ENCODE data around the gene KAT6B. TPM values are rescaled to one million over a fixed set of nuclear protein-coding genes. Genes with fewer than 3 reads are reported as not detected.

The KAT6B gene
- total RNA-seq, 2 experiments from 2014 or later = 22.2 to 23.4 TPM

DNA sequence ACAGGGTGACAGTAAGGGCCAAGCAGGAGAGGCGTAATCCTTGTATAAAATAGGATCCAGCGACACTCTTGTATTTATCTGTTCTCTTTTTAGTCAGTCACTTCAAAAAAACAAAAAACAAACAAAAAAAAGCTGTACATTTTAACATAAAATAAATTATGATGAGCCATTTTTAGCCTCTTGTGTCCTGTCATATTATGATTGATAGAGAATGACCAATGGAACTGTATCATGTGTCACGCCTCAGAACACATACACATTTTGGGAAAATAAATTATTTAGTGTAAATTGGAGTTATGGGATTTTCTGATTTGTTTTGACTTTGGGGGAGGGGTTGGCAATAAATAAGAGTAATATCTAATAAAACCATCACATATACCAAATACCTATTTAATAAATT lies 205.7 kb downstream of the KAT6B start:
- DNase-seq = no peak
- no peak overlapping the region for H3K27ac Mint-ChIP-seq
- peaks cover 4% of the 10 kb centered on the region for H3K9me3 Mint-ChIP-seq
- H3K4me3 Mint-ChIP-seq = no peak overlapping the region
- no peaks in the 10 kb centered on the region for H3K27me3 Mint-ChIP-seq
- H3K36me3 Mint-ChIP-seq = peaks cover 27% of the 10 kb centered on the region
- peaks cover 41% of the 10 kb centered on the region for H3K4me1 Mint-ChIP-seq

DNA sequence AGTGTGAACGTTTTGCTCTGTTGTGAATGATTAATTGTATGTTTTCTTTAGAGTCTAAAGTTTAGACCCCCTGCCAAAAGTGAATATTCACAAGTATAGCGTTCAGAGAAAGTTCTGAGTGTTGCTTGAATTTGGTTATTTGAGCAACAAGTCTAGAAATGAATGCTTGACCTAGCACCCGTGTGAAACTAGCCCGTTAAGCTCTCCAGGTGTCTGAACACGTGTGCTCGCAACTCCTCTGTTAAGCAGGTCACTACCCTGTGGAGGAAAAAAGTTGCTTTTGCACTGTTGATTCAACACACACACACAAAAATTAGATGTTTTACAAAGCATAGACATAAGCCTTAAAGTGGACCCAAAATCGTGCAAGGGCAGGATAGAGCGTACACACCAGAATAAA lies 206.4 kb downstream of the KAT6B start:
- DNase-seq = no peak
- Mint-ChIP-seq H3K27me3 (no peaks in the 10 kb centered on the region), H3K27ac (no peak overlapping the region), H3K4me3 (no peak overlapping the region), H3K36me3 (peaks cover 27% of the 10 kb centered on the region), H3K9me3 (peaks cover 4% of the 10 kb centered on the region), H3K4me1 (peaks cover 44% of the 10 kb centered on the region)

DNA sequence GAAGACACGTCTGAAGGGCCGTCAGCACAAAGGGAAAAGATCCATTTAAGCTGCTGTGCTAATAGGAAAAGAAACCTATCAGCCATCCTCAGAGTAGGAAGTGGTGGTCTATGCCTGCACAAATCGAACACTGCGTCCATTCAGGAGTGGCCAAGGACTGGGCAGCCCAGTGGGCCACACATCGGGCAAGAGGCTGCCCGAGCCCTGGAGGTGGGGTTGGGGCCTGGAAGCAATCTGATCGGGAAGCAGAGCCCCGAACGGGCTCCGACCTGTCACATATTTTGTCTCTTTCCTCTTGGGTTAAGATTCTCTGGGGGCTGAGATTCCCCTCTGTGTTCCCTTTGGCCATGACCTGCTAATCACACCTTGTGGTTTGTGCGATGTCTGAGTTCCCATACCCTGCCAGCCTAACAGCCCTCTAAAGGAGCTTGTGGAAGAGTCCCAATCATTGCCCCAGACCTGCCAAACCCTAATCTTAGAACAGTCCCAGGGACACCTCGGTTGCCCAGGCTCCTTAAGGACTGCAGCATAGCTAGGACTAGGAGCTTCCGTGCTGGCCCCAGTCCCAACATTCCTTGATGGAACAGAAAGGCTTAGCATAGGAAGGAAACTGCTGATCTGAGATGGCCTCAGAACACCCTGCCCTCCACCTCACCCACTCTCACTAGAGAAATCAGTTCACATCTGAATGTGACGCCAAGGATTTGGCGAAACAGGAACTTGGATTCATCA lies 207.2 kb downstream of the KAT6B start:
- peaks cover 4% of the 10 kb centered on the region for H3K9me3 Mint-ChIP-seq
- DNase-seq = no peak
- H3K27me3 Mint-ChIP-seq = no peaks in the 10 kb centered on the region
- peaks cover 48% of the 10 kb centered on the region for H3K4me1 Mint-ChIP-seq
- peaks cover 24% of the 10 kb centered on the region for H3K36me3 Mint-ChIP-seq
- no peak overlapping the region for H3K4me3 Mint-ChIP-seq
- H3K27ac Mint-ChIP-seq = peak overlapping the region; percentile 79

DNA sequence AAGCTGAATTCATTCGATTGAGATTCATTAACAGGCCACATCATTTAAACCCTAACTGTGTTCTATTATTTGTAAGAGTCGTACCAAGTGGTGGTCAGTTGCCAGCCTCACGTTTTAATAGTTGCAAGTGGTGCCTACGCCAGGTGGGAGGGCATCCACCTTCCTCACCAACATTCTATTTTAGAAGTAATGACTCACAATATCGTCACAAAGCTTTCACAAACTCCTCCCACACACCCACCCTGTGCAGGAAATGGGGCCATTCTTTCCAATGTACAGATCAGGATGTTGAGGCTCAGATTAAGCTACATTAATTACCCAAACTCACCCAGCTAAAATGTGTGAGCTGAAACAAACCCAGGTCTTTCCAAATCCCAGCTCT lies 207.7 kb downstream of the KAT6B start:
- Mint-ChIP-seq H3K27me3 (no peaks in the 10 kb centered on the region), H3K27ac (peak overlapping the region; percentile 79), H3K36me3 (peaks cover 20% of the 10 kb centered on the region), H3K4me3 (no peak overlapping the region), H3K9me3 (peaks cover 4% of the 10 kb centered on the region), H3K4me1 (peaks cover 51% of the 10 kb centered on the region)
- DNase-seq = peak; percentile 51

DNA sequence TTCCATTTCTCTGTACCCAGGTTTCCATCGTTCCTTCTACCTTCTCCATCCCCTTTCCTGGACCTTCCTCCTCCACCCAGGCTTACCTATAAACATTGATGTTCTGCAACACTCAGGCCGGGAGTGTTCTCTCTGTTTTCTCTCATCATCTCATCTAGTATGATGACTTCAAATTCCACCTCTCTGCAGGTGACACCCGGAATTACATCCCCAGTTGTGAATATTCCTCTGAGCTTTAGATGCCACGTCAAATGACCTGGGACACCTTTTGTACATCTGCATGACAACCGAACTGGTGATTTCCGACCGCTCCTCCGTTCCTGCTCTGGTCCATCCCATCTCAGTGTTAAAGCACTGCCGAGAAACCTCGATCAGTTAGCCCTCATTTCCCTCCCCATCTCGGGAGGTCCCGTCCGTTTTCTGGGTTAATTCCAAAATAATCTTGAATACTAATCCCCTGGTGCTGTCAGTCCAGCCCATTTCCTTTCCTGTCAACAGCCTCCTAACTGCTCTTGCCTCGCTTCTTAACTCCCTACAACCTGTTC lies 208.4 kb downstream of the KAT6B start:
- peaks cover 51% of the 10 kb centered on the region for H3K4me1 Mint-ChIP-seq

DNA sequence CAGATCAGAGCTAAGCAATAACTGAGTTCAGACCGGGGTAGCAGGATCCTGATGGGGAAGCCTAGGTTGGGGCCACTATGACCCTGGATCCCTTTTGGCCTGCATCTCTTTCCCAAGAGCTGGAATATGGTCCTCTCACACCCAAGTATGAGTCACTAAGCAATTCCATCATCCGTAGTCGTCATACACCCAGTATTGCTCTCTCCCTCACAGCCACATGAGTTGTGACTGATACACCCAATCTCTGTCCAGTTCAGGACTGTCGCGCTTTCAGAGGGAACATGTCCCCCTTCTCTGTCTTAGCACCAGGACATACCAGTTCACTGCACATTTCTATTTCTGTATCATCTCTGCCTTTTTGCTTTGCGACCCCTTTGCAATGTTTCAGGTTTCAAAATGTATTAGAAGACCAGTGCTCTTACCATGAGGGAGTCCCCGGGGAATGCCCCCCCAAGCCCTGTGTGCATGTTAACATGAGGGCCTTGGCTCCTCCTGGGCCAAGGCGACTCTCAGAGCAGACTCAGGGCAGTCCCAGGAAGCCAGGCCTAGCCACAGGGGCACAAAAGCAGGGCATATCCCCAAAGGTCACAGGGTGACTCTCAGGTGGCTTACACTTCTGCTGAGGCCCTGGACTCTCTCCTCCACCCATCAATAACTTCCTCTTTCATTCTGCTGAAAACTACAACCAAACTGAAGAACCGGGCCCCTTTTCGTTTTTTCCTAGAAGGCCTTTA lies 209.7 kb downstream of the KAT6B start:
- peak; percentile 54 for DNase-seq
- Mint-ChIP-seq H3K9me3 (peaks cover 4% of the 10 kb centered on the region), H3K36me3 (peaks cover 12% of the 10 kb centered on the region), H3K4me1 (peaks cover 51% of the 10 kb centered on the region), H3K27ac (peak overlapping the region; percentile 82), H3K4me3 (peak overlapping the region; percentile 6), H3K27me3 (no peaks in the 10 kb centered on the region)

More for the DNA sequence above, 208.4 kb downstream of the KAT6B start:
- Mint-ChIP-seq H3K27ac (peak overlapping the region; percentile 79), H3K36me3 (peaks cover 15% of the 10 kb centered on the region), H3K9me3 (peaks cover 4% of the 10 kb centered on the region), H3K27me3 (no peaks in the 10 kb centered on the region), H3K4me3 (peak overlapping the region; percentile 2)
- DNase-seq = no peak

DNA sequence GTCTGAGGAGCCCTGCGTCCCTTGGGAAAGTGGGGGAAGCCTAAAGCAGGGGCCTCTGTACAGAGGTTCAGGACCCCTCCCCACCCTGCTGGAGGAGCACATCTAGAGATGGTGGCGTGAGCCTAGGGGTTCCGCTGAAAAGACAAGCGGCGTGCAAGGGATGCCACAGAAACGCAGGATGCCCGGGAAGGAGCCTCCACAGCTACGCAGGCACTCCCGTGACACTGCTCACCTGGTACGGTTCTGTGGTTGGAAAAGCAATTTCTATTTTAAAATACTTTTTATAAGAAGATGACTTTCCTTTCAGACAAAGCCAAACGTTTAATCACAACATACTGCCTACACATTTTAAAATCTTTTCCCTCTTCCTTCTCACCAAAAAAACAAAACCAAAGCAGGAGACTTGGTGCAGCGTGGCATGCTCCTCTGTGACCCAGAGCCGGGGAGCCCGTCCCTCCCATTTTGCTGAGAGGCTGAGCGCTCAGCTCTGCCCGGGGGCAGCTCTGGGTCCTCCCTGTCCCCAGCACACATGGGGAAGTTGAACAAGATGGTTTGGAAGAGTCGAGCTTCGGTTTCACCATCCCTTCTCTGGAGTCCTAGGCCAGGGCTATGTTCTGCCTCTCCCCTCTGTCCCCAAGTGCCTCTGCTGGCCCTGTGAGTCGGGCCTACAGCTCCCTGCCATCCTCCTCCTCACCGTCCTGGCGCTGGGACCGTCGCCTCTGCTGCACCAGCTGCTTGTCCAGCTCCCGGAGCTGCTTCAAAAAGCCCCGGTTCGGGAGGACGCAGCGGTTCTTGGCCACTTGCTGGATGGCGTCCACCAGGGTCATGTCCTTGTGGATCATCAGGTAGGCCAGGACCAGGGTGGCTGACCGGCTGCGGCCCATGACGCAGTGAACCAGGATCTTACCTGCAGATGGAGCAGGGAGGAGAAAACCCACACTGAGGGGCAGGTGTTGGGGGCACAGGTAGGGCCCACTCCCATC lies 211.1 kb downstream of the KAT6B start:
- Mint-ChIP-seq H3K4me1 (peaks cover 56% of the 10 kb centered on the region), H3K27me3 (no peaks in the 10 kb centered on the region), H3K9me3 (peaks cover 4% of the 10 kb centered on the region), H3K27ac (peak overlapping the region; percentile 82), H3K36me3 (peaks cover 12% of the 10 kb centered on the region), H3K4me3 (no peak overlapping the region)
- DNase-seq = no peak

DNA sequence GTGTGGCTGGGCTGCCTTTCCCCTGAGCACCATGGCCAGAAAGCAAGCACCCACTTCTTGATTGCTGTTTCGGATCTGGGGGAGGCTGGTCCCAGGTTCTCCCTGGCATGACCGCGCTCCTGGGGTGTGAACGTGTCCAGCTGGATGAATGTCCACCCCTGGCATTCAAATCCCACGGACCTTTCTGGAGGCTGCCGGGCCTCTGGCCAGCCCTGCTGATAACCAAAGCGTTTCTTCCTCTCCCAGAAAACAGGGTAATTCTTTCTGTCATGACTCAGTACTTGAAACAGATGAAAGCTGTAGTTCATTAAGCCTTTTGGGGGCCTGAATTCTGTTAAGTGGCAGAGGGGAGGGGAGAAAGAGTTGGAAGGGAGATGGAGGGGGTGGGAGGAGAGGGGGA lies 211.9 kb downstream of the KAT6B start:
- Mint-ChIP-seq H3K9me3 (peaks cover 4% of the 10 kb centered on the region), H3K4me1 (peaks cover 56% of the 10 kb centered on the region), H3K4me3 (no peak overlapping the region), H3K27ac (no peak overlapping the region), H3K36me3 (peaks cover 12% of the 10 kb centered on the region), H3K27me3 (no peaks in the 10 kb centered on the region)
- no peak for DNase-seq

DNA sequence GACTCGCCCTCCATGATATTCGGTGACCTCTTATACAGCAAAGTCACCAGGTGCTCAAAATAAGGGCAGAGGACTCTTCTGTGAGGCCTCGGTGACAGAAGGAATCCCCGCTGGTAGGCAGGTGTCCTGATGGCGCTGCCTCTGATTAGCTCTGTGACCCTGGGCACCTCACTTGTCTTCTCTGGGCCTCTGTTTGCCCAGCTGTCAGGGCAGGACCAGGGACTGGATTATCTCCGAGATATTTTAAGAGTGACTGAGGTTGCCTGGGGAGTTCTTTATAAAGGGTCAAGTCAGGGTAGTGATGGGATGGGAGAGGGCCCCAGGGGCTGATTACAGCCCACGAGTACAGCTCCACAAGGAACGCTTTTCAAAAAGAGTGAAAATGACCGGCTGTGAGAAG lies 214.2 kb downstream of the KAT6B start:
- H3K36me3 Mint-ChIP-seq = peaks cover 2% of the 10 kb centered on the region
- H3K4me1 Mint-ChIP-seq = peaks cover 41% of the 10 kb centered on the region
- no peaks in the 10 kb centered on the region for H3K9me3 Mint-ChIP-seq
- DNase-seq = no peak
- no peak overlapping the region for H3K4me3 Mint-ChIP-seq
- peaks cover 8% of the 10 kb centered on the region for H3K27me3 Mint-ChIP-seq
- H3K27ac Mint-ChIP-seq = no peak overlapping the region

DNA sequence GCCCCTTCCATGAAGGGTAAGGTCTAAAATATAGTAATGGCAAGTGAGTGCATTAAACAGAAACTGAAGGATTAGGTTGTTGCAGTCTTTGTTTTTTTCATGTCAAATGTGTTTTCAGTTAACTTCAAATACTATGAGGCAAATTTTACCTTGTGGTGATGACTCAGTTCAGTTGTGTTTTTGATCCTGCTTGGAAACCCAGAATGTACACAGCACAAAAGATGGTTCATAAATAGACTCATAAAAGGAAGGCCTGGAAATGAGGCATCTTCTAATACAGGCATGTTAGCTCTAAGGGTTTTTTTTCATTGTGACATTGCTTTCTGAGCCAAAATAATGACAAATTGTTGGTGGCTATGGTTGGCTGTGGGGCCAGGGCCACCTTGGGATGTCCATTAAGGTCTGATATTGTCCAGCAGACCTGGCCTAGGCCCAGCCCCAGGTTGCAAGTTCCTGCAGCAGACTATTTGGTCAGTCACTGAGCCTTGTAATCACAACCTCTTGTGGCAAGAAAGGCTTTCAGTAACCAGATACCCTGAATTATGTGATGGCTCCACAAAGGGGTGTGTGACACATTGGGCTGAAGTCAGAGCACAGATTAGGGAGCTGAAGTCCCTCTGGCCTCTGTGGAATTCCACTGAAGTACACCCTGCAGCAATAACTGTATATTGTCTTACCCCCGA lies 216.0 kb downstream of the KAT6B start:
- Mint-ChIP-seq H3K27me3 (peaks cover 12% of the 10 kb centered on the region), H3K4me3 (no peak overlapping the region), H3K27ac (no peak overlapping the region), H3K9me3 (no peaks in the 10 kb centered on the region), H3K4me1 (peaks cover 28% of the 10 kb centered on the region), H3K36me3 (peaks cover 1% of the 10 kb centered on the region)
- DNase-seq = no peak

DNA sequence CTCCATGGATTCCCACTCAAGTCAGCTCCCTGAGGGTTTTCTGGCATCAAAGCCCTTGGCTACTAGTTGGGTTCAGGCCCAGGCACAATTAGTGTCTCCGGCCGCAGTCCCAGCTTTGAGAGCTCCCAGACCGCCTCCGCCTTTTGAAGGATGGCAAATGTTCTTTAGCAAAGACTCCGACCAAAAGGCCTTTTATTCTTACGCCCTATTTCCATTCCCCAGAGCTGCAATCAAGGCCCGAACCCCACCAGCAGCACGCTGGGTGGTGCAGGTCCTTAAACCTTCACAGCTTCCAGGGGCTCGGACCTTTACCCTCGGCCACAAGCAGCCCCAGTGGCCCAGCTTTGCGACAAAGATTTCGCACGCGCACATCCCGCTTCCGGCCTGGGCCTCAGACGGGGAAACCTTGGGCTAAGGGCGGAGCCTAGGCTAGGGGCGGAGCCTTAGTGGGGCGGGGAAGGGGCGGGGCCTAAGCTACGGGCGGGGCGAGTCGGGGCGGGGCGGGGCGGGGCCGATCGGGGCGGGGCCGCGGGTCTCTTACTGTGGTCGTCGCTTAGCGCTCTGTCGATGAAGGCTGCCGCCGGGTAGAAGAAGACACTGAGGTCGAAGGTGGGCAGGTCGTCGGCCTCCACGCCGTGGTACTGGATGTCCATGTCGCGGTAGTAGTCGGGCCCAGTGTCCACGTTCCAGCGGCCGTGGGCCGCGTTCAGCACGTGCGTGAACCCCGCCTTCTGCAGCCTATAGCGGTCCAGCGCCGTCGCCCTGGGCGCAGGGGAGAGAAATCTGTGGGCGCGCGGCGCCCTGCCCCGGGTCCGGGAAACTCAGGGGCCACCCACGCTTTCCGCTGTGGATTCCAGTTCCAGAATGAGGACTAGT lies 217.1 kb downstream of the KAT6B start:
- H3K27ac Mint-ChIP-seq = peak overlapping the region; percentile 67
- peaks cover 14% of the 10 kb centered on the region for H3K27me3 Mint-ChIP-seq
- peak; percentile 44 for DNase-seq
- peaks cover 24% of the 10 kb centered on the region for H3K4me1 Mint-ChIP-seq
- H3K36me3 Mint-ChIP-seq = peaks cover 1% of the 10 kb centered on the region
- H3K9me3 Mint-ChIP-seq = no peaks in the 10 kb centered on the region
- H3K4me3 Mint-ChIP-seq = peak overlapping the region; percentile 38

DNA sequence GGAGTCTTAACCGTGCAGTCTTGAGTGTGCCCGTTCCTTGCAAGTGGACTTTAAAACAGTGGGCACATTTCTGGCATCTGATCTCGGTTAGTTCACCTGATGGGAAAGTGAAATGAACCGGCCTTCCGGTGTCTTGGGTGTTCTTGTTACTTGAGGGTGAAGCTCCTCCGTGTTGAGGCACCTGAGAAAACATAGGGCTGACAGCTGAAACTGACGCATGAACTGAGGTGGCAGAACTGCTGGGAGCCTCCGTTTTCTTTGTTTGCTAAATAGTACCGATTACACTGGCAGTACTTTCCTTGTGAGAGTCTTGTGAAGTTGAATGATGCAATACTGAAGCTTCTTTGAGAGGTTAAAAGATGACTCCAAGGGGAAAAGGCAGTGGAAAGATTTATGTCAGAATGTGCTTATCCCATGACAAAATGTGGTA lies 222.3 kb downstream of the KAT6B start:
- H3K4me3 Mint-ChIP-seq = no peak overlapping the region
- H3K9me3 Mint-ChIP-seq = no peaks in the 10 kb centered on the region
- DNase-seq = no peak
- no peak overlapping the region for H3K27ac Mint-ChIP-seq
- peaks cover 1% of the 10 kb centered on the region for H3K36me3 Mint-ChIP-seq
- H3K27me3 Mint-ChIP-seq = peaks cover 14% of the 10 kb centered on the region
- H3K4me1 Mint-ChIP-seq = peaks cover 14% of the 10 kb centered on the region

DNA sequence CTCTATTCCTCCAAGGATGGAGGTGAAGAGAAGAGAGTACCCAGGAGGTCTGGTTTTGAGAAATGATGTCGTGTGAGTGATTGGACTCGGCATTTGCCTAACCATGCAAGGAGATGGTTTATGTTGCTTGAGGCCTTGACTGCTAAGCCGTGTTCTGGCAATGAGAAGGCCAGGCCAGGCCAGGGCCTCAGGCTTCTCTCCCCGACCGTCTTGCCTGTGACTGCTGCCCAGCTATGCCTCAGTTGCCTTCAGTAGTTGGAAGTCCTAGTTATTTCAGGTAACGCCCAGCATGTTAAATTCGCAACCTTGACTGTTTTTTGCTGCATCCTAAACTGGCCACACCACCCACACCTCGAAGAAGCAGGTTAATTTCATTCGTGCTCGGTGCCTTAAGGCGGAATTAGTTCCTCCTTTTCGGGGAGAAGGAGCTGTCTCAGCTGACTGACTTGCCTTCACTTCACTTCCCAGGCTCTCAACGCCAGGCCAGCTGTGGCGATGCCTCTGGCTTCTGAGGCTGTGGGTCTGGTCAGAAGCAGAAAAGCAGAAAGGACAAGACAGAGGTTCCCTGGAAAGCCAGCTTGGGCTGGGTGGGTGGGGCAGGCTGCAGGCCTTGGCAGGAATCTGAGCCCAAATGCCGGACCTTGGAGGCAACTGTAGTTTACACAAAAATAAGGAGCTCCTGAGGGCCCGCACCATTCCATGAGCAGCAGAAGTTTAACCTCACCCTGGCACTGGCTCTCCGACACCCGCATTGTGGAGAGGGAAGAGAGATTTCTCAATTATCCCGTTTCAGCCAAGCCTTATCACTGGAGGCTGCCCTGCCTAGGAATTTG lies 223.1 kb downstream of the KAT6B start:
- peaks cover 8% of the 10 kb centered on the region for H3K27me3 Mint-ChIP-seq
- DNase-seq = no peak
- no peak overlapping the region for H3K4me3 Mint-ChIP-seq
- no peaks in the 10 kb centered on the region for H3K9me3 Mint-ChIP-seq
- H3K27ac Mint-ChIP-seq = no peak overlapping the region
- peaks cover 9% of the 10 kb centered on the region for H3K4me1 Mint-ChIP-seq
- no peaks in the 10 kb centered on the region for H3K36me3 Mint-ChIP-seq

Measured in activated naive CD8-positive, alpha-beta T cell treated with anti-CD3 and anti-CD28 coated beads for 36 hours (primary cell).